ENCODE data around the gene TSPAN19.

DNA sequence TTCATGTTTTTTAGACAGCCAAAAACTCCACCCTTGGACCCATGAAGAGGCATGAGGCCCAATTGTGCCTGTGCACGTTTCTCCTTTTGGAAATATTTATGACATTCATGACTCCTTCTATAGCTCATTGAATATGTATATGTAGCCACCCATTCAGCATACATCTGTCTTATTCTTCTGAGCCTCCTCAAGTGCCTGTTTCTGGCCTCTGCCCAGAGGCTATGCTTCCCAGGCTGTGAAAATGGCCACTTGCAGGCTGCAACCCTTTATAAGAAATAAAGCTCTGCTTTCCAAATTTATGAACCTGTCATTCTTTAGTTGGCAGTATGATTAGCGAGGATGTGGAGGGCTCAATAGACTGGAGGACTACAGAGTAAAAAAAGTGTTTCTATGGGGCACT, 35.3 kb downstream of the TSPAN19 start:
- TF ChIP-seq YY1 (IDR thresholded peaks at IDR 0.05; ENCODE audit: insufficient read depth, insufficient read length) (no peak), SUZ12 (IDR thresholded peaks at IDR 0.05; ENCODE audit: extremely low read depth, insufficient read depth, insufficient read length) (no peak)

All from NT2/D1 (cell line).